ENCODE measurements around the gene NR3C2.
"Not testable (repeated sequence)": the region's sequence is repeated elsewhere in the genome, so short reads cannot be mapped to it uniquely, and the experiment has no call there.

The NR3C2 gene

DNA sequence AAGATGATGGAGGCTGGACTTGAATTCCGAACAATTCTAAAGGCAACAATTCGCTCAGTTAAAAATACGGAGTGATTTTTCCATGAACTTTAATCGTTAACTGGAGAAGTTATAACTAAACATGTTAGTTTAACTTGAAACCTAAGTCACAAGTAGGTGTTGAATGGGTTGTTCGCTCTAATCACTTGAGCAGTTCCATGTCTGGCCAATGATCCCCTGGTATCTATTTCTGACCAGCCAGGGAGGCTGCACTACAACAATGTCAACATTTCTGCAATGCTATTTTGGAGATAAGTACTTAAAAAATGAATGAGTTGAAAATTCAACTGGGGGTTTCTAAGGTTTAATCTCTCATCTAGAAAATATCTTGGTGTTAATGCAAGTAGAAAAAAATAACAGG, 112.5 kb downstream of the NR3C2 start:
- Histone ChIP-seq H3K36me3 (replicated peaks) (no peaks in the 10 kb centered on the region), H3K27ac (no peak overlapping the region), H3K4me3 (ENCODE audit: low read depth, low read length) (no peak overlapping the region), H3K27me3 (replicated peaks) (no peaks in the 10 kb centered on the region)
- TF ChIP-seq, protein P1, sequence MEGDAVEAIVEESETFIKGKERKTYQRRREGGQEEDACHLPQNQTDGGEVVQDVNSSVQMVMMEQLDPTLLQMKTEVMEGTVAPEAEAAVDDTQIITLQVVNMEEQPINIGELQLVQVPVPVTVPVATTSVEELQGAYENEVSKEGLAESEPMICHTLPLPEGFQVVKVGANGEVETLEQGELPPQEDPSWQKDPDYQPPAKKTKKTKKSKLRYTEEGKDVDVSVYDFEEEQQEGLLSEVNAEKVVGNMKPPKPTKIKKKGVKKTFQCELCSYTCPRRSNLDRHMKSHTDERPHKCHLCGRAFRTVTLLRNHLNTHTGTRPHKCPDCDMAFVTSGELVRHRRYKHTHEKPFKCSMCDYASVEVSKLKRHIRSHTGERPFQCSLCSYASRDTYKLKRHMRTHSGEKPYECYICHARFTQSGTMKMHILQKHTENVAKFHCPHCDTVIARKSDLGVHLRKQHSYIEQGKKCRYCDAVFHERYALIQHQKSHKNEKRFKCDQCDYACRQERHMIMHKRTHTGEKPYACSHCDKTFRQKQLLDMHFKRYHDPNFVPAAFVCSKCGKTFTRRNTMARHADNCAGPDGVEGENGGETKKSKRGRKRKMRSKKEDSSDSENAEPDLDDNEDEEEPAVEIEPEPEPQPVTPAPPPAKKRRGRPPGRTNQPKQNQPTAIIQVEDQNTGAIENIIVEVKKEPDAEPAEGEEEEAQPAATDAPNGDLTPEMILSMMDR (IDR thresholded peaks at IDR 0.05; ENCODE audit: low read depth, low read length, missing control alignments) = no peak
- DNase-seq = no peak
- in situ Hi-C loops (cut with HindIII; ENCODE audit: low pct_ligation_motif_present, low sequenced_read_pairs) = no loop called here

DNA sequence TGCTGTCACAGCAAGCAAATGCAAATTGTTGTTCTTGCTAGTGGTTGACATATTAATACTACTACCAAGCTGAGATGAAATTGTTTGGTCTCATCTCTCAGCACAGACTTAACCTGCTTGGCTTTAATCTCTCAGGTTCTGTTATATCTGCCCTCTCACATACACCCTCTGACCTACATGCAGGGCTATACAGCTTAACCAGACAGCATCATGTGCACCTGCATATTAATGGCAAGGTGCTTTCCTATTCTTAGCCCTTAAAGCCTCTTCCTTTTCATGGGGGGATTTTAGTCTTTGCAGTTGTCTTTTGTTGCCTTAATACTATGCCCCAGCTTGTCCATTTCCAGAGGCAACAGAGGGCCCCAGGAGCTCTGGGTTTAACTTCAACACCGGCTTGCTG, 114.5 kb downstream of the NR3C2 start:
- Histone ChIP-seq H3K27ac (no peak overlapping the region), H3K4me3 (ENCODE audit: low read depth, low read length) (no peak overlapping the region), H3K27me3 (replicated peaks) (no peaks in the 10 kb centered on the region), H3K36me3 (replicated peaks) (no peaks in the 10 kb centered on the region)
- TF ChIP-seq, protein P1 (IDR thresholded peaks at IDR 0.05; ENCODE audit: low read depth, low read length, missing control alignments) = no peak
- no peak for DNase-seq
- in situ Hi-C loops (cut with HindIII; ENCODE audit: low pct_ligation_motif_present, low sequenced_read_pairs) = no loop called here

DNA sequence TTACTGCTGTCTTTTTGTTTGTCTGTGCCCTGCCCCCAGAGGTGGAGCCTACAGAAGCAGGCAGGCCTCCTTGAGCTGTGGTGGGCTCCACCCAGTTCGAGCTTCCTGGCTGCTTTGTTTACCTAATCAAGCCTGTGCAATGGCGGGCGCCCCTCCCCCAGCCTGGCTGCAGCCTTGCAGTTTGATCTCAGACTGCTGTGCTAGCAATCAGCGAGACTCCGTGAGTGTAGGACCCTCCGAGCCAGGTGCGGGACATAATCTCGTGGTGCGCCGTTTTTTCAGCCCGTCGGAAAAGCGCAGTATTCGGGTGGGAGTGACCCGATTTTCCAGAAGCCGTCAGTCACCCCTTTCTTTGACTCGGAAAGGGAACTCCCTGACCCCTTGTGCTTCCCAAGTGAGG, 118.9 kb downstream of the NR3C2 start:
- DNase-seq; H3K27me3 ChIP-seq (replicated peaks); H3K4me3 ChIP-seq (ENCODE audit: low read depth, low read length); H3K27ac ChIP-seq; in situ Hi-C loops (cut with HindIII; ENCODE audit: low pct_ligation_motif_present, low sequenced_read_pairs); H3K36me3 ChIP-seq (replicated peaks): not testable (repeated sequence)

DNA sequence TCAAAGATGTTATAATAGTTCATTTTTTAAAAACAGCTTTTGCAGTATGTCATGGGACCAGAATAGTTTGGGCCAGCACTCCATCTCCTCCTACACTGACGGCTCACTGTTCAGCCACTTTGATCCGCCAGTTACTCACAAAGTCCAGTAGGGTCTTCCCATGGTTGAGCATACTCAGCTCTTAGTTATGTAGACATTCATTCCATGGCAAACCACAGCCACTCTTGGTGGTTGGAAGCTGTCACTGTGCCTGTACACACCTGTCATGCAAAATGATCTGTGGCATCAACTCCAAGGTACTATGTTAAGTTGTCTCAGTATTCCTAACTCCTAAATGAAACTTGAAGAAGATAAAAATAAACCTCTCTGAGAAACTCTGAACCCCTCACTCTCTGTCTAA, 127.2 kb downstream of the NR3C2 start:
- no peak overlapping the region for H3K27ac ChIP-seq
- no peaks in the 10 kb centered on the region for H3K27me3 ChIP-seq (replicated peaks)
- DNase-seq = peak; percentile 5
- in situ Hi-C loops (cut with HindIII; ENCODE audit: low pct_ligation_motif_present, low sequenced_read_pairs) = no loop called here
- TF ChIP-seq, protein P1 (IDR thresholded peaks at IDR 0.05; ENCODE audit: low read depth, low read length, missing control alignments) = no peak
- no peak overlapping the region for H3K4me3 ChIP-seq (ENCODE audit: low read depth, low read length)
- H3K36me3 ChIP-seq (replicated peaks) = no peaks in the 10 kb centered on the region

DNA sequence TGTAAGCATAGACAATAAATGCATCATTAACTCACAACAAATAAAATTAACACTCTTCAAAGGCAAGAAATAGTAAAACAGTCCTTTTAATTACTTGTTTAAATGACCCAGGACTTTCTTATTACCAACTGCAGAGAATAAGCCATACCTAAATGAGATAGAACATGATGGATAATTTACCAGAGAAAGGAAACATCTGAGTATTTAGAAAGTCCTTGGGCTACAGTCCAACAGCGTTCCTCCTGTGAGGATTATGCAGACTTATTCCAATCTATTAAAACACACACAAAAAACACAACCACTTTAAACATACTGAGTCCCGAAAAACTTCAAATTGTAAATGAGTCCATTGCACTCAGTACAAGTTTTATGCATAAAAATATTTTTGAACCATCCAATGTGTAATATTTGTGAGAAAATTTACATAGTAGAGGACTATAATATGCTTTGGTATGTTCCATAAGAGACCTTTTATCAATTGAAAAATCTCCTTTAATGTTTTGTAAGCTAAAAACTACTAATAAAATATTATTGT, 129.2 kb downstream of the NR3C2 start:
- no peak for DNase-seq
- TF ChIP-seq, protein P1 (IDR thresholded peaks at IDR 0.05; ENCODE audit: low read depth, low read length, missing control alignments) = no peak
- no peak overlapping the region for H3K27ac ChIP-seq
- in situ Hi-C loops (cut with HindIII; ENCODE audit: low pct_ligation_motif_present, low sequenced_read_pairs) = no loop called here
- no peaks in the 10 kb centered on the region for H3K36me3 ChIP-seq (replicated peaks)
- H3K4me3 ChIP-seq (ENCODE audit: low read depth, low read length) = no peak overlapping the region
- H3K27me3 ChIP-seq (replicated peaks) = no peaks in the 10 kb centered on the region

DNA sequence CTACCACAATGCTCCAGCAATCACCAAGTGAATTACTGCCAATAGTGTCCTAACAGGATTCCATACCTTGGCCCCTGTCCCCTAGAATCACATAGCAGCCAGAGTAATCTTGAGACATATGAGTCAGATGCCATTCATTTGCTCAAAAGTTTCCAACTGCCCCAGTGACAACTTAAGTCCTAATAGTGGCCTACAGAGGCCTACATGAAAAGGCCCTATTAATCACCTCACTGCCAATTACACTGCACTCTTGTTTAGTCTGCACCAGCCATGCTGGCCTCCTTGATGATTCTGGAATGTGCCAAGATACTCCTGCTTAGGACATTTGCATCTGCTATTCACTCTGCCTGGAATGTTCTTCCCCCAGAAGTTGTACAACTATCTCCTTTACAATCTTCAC, 130.7 kb downstream of the NR3C2 start:
- no peak overlapping the region for H3K4me3 ChIP-seq (ENCODE audit: low read depth, low read length)
- H3K27ac ChIP-seq = no peak overlapping the region
- TF ChIP-seq, protein P1 (IDR thresholded peaks at IDR 0.05; ENCODE audit: low read depth, low read length, missing control alignments) = no peak
- in situ Hi-C loops (cut with HindIII; ENCODE audit: low pct_ligation_motif_present, low sequenced_read_pairs) = no loop called here
- no peaks in the 10 kb centered on the region for H3K36me3 ChIP-seq (replicated peaks)
- H3K27me3 ChIP-seq (replicated peaks) = no peaks in the 10 kb centered on the region
- no peak for DNase-seq

Data from brain microvascular endothelial cell (primary cell).